ENCODE results near the gene EVI2B.
"Not testable (repeated sequence)": the region's sequence is repeated elsewhere in the genome, so short reads cannot be mapped to it uniquely, and the experiment has no call there.

EVI2B gene

GRCh38 chr17:31310260-31310659 lies 3.6 kb downstream of the EVI2B start:
- DNase-seq (ENCODE audit: low spot score), result no peak

- no peak for DNase-seq (ENCODE audit: low spot score)
These were observed 4.3 kb downstream of the EVI2B start for GRCh38 chr17:31309556-31309955.

GRCh38 chr17:31308372-31309334 lies 5.2 kb downstream of the EVI2B start:
- no peak for DNase-seq (ENCODE audit: low spot score)

GRCh38 chr17:31307640-31308039 lies 6.2 kb downstream of the EVI2B start:
- DNase-seq (ENCODE audit: low spot score), result no peak

- no peak for DNase-seq (ENCODE audit: low spot score)
These were observed 14.2 kb downstream of the EVI2B start for GRCh38 chr17:31299624-31300023.

- DNase-seq (ENCODE audit: low spot score), result no peak
These were observed 16.8 kb downstream of the EVI2B start, which contains the start of gene OMG for GRCh38 chr17:31297090-31297489. Gene OMG (minus strand): TSS chr17:31297239. CDS start chr17:31296331, 908 bp downstream.

- DNase-seq (ENCODE audit: low spot score), result no peak
These were observed 17.7 kb downstream of the EVI2B start for GRCh38 chr17:31296142-31296541.

- no peak for DNase-seq (ENCODE audit: low spot score)
These were observed 18.4 kb downstream of the EVI2B start for GRCh38 chr17:31295489-31295871.

GRCh38 chr17:31294820-31295488 lies 18.9 kb downstream of the EVI2B start:
- no peak for DNase-seq (ENCODE audit: low spot score)

GRCh38 chr17:31294231-31294630 lies 19.6 kb downstream of the EVI2B start:
- DNase-seq (ENCODE audit: low spot score), result no peak

- DNase-seq (ENCODE audit: low spot score), result no peak
These were observed 20.3 kb downstream of the EVI2B start for GRCh38 chr17:31293581-31293980.

- no peak for DNase-seq (ENCODE audit: low spot score)
These were observed 22.0 kb downstream of the EVI2B start for GRCh38 chr17:31291820-31292219.

GRCh38 chr17:31289790-31290189 lies 24.1 kb downstream of the EVI2B start:
- no peak for DNase-seq (ENCODE audit: low spot score)

GRCh38 chr17:31287932-31288331 lies 25.9 kb downstream of the EVI2B start:
- not testable (repeated sequence) for DNase-seq (ENCODE audit: low spot score)

GRCh38 chr17:31286587-31286986 lies 27.3 kb downstream of the EVI2B start:
- no peak for DNase-seq (ENCODE audit: low spot score)

- DNase-seq (ENCODE audit: low spot score), result no peak
These were observed 30.0 kb downstream of the EVI2B start for GRCh38 chr17:31283841-31284240.

- DNase-seq (ENCODE audit: low spot score), result no peak
These were observed 32.8 kb downstream of the EVI2B start for GRCh38 chr17:31281061-31281460.

GRCh38 chr17:31279401-31279800 lies 34.5 kb downstream of the EVI2B start:
- DNase-seq (ENCODE audit: low spot score), result no peak

- DNase-seq (ENCODE audit: low spot score), result no peak
These were observed 38.7 kb downstream of the EVI2B start for GRCh38 chr17:31275116-31275515.

- DNase-seq (ENCODE audit: low spot score), result no peak
These were observed 39.6 kb downstream of the EVI2B start for GRCh38 chr17:31274252-31274651.

- DNase-seq (ENCODE audit: low spot score), result no peak
These were observed 40.3 kb downstream of the EVI2B start for GRCh38 chr17:31273516-31273915.

GRCh38 chr17:31272803-31273202 lies 41.1 kb downstream of the EVI2B start:
- DNase-seq (ENCODE audit: low spot score), result no peak

GRCh38 chr17:31272236-31272635 lies 41.6 kb downstream of the EVI2B start:
- no peak for DNase-seq (ENCODE audit: low spot score)

Data from D341Med (cell line).